HCT116 (cell line): ENCODE measurements around the gene DDN. TPM values are rescaled to one million over a fixed set of nuclear protein-coding genes. Genes with fewer than 3 reads are reported as not detected.

Experiments used
- ATAC-seq: fragments of 200-7000 bp; cut with Tn5 transposase; 2 replicates; pipeline ENCODE4 v1.9.1; 2020; ENCODE audit warnings: mild to moderate bottlenecking, moderate library complexity
- BruUV-seq: library from RNA; stranded (reverse); fragments of 400-500 nt; replicated peaks from 2 replicates; lab custom pipeline; 2021; lab: Mats Ljungman, UMichigan
- CTCF ChIA-PET: fragments of 300-600 bp; sonication (Branson Sonifier 250); formaldehyde crosslinking; loops from one replicate; lab custom pipeline; 2021; ENCODE audit warnings: antibody characterized with exemption; lab: Charles Lee
- POLR2A ChIA-PET: fragments of 300-600, 350-600 bp; sonication (Branson Sonifier 250); formaldehyde crosslinking; loops from one replicate; lab custom pipeline; 2021; ENCODE audit warnings: antibody characterized with exemption; lab: Charles Lee
- RAD21 ChIA-PET, 2 experiments: fragments of 300-600 bp; sonication (Branson Sonifier 250); formaldehyde crosslinking; loops; one replicate each; lab custom pipeline; 2023; ENCODE audit warnings: low total read pairs in 2 of 2; ENCODE audit not compliant: uncharacterized antibody in 2 of 2, unreplicated experiment in 2 of 2, low non-redundant PET in 1 of 2; lab: Charles Lee
- DNase-seq: peaks from one replicate; pipeline ENCODE4 v3.0.0-alpha.2; 2010; ENCODE audit warnings: low read depth, low spot score
- H2AFZ ChIP-seq: fragments of 200-600 bp; shearing (Covaris generic), sonication (generic); 2 replicates; pipeline ENCODE4 v1.6.1; 2017; ENCODE audit warnings: low read depth, mixed run types, mixed read lengths, antibody characterized with exemption, low read length; ENCODE audit not compliant: poor library complexity, severe bottlenecking
- H3K27ac ChIP-seq: 2 replicates; pipeline ENCODE4 v1.5.1; 2012; ENCODE audit warnings: low read depth, low read length
- H3K27me3 ChIP-seq: fragments of 200-600 bp; sonication (generic); 2 replicates; pipeline ENCODE4 v1.6.1; 2016; ENCODE audit warnings: mixed run types, low read length, mixed read lengths; ENCODE audit not compliant: insufficient read depth
- H3K36me3 ChIP-seq, 2 experiments: fragments of 200-500 bp in 1 of 2; fragments of 200-600 bp in 1 of 2; sonication (Bioruptor generic) in 1 of 2; sonication (generic) in 1 of 2; 2 replicates each; pipeline versions ENCODE4 v1.5.1 to v1.6.1; 2014 to 2016; ENCODE audit warnings: low read length in 2 of 2, inconsistent platforms in 1 of 2, mixed read lengths in 1 of 2, mixed run types in 1 of 2; ENCODE audit not compliant: insufficient read depth in 2 of 2, control insufficient read depth in 1 of 2
- H3K4me1 ChIP-seq, 2 experiments: fragments of 200-600 bp in 1 of 2; sonication (generic) in 1 of 2; 2 replicates each; pipeline versions ENCODE4 v1.5.1 to v1.6.1; 2012 to 2017; ENCODE audit warnings: low read length in 2 of 2, inconsistent platforms in 1 of 2, mild to moderate bottlenecking in 1 of 2, mixed read lengths in 1 of 2, mixed run types in 1 of 2, moderate library complexity in 1 of 2; ENCODE audit not compliant: insufficient read depth in 2 of 2, control insufficient read depth in 1 of 2
- H3K4me2 ChIP-seq: fragments of 200-600 bp; sonication (generic); 2 replicates; pipeline ENCODE4 v1.6.1; 2017; ENCODE audit warnings: mixed run types, low read length, mixed read lengths
- H3K4me3 ChIP-seq, 2 experiments: fragments of 200-600 bp in 1 of 2; sonication (generic) in 1 of 2; replicated peaks in 1 of 2; 2 replicates each; pipeline ENCODE4 v1.5.1; 2011 to 2016; ENCODE audit warnings: low read length in 2 of 2, control low read depth in 1 of 2, low read depth in 1 of 2, mild to moderate bottlenecking in 1 of 2, mixed read lengths in 1 of 2, mixed run types in 1 of 2
- H3K79me2 ChIP-seq: fragments of 200-600 bp; sonication (generic); 2 replicates; pipeline ENCODE4 v1.6.1; 2017; ENCODE audit warnings: mild to moderate bottlenecking, mixed run types, low read length, moderate library complexity, mixed read lengths; ENCODE audit not compliant: insufficient read depth
- H3K9ac ChIP-seq: fragments of 200-600 bp; sonication (generic); 2 replicates; pipeline ENCODE4 v1.6.1; 2016; ENCODE audit warnings: low read length, mixed read lengths
- H3K9me2 ChIP-seq: fragments of 200-600 bp; sonication (generic), shearing (Covaris generic); 2 replicates; pipeline ENCODE4 v1.6.1; 2017; ENCODE audit warnings: mixed run types, mild to moderate bottlenecking, moderate library complexity; ENCODE audit not compliant: insufficient read depth
- H3K9me3 ChIP-seq, 2 experiments: fragments of 200-500 bp in 1 of 2; fragments of 200-600 bp in 1 of 2; sonication (Bioruptor generic) in 1 of 2; sonication (generic) in 1 of 2; 2 replicates each; pipeline ENCODE4 v1.6.1; 2014 to 2017; ENCODE audit warnings: low read length in 2 of 2, mixed read lengths in 2 of 2, inconsistent platforms in 1 of 2, low read depth in 1 of 2, mild to moderate bottlenecking in 1 of 2, mixed run types in 1 of 2, moderate library complexity in 1 of 2; ENCODE audit not compliant: control insufficient read depth in 1 of 2, insufficient read depth in 1 of 2
- H4K20me1 ChIP-seq: fragments of 200-600 bp; sonication (generic), shearing (Covaris generic); 2 replicates; pipeline ENCODE4 v1.6.1; 2017; ENCODE audit warnings: mixed run types, mild to moderate bottlenecking, moderate library complexity; ENCODE audit not compliant: insufficient read depth
- CEBPB ChIP-seq: IDR thresholded peaks from 2 replicates; pipeline ENCODE4 v1.6.1; 2012; ENCODE audit warnings: low read depth
- CTCF ChIP-seq, 3 experiments: fragments of 200-600 bp in 1 of 3; sonication (generic) in 1 of 3; IDR thresholded peaks in 2 of 3; conservative IDR thresholded peaks in 1 of 3; 2 replicates each; pipeline ENCODE4 v1.5.1; 2012 to 2017; ENCODE audit warnings: low read depth in 2 of 3, low read length in 2 of 3, antibody characterized with exemption in 1 of 3, borderline replicate concordance in 1 of 3, control low read depth in 1 of 3, mild to moderate bottlenecking in 1 of 3, mixed read lengths in 1 of 3, mixed run types in 1 of 3, moderate library complexity in 1 of 3; ENCODE audit not compliant: insufficient read depth in 1 of 3
- EGR1 ChIP-seq: IDR thresholded peaks from 2 replicates; pipeline ENCODE4 v1.6.1; 2012; ENCODE audit warnings: low read depth
- EZH2 ChIP-seq: fragments of 200-600 bp; sonication (generic); IDR thresholded peaks from 2 replicates; pipeline ENCODE4 v1.6.1; 2017; ENCODE audit warnings: antibody characterized with exemption, mixed run types
- EZH2phosphoT487 ChIP-seq: fragments of 200-600 bp; IDR thresholded peaks from 2 replicates; pipeline ENCODE4 v1.6.1; 2018; ENCODE audit warnings: antibody characterized with exemption, borderline replicate concordance
- MAX ChIP-seq: IDR thresholded peaks from 2 replicates; pipeline ENCODE4 v1.6.1; 2012
- POLR2A ChIP-seq: IDR thresholded peaks from 2 replicates; pipeline ENCODE4 v1.7.0; 2011; ENCODE audit warnings: borderline replicate concordance; ENCODE audit not compliant: insufficient read depth, insufficient read length; ENCODE audit errors: extremely low read depth
- POLR2AphosphoS5 ChIP-seq: IDR thresholded peaks from 2 replicates; pipeline ENCODE4 v1.6.1; 2011; ENCODE audit warnings: mild to moderate bottlenecking, low read depth, low read length, moderate library complexity
- RAD21 ChIP-seq: IDR thresholded peaks from 2 replicates; pipeline ENCODE4 v1.6.1; 2012; ENCODE audit warnings: low read depth, mild to moderate bottlenecking
- REST ChIP-seq: IDR thresholded peaks from 2 replicates; pipeline ENCODE4 v1.6.1; 2012; ENCODE audit warnings: low read depth
- SP1 ChIP-seq: IDR thresholded peaks from 2 replicates; pipeline ENCODE4 v1.6.1; 2012; ENCODE audit warnings: low read depth
- ZFX ChIP-seq: fragments of 450-650 bp; IDR thresholded peaks from 2 replicates; pipeline ENCODE4 v1.6.1; 2017
- intact Hi-C: fragments of 100-400 bp; cut with micrococcal nuclease; formaldehyde crosslinking; loops from 2 replicates; pipeline ENCODE4 v1.10.0; 2022
- total RNA-seq: library from RNA; stranded (reverse); gene quantifications from one replicate; pipeline ENCODE4 v1.2.1, GENCODE V29; 2021; ENCODE audit not compliant: unreplicated experiment
- TF ChIP-seq, protein P1 (sequence below): IDR thresholded peaks from 2 replicates; pipeline ENCODE4 v1.6.1; 2011; ENCODE audit warnings: mild to moderate bottlenecking, low read length, moderate library complexity; ENCODE audit not compliant: insufficient replicate concordance; ENCODE audit errors: extremely low read depth
- TF ChIP-seq, protein P2 (sequence below): IDR thresholded peaks from 2 replicates; pipeline ENCODE4 v1.6.1; 2012

Gene DDN
- total RNA-seq, 1 experiment from 2014 or later: 8.1 TPM

DNA sequence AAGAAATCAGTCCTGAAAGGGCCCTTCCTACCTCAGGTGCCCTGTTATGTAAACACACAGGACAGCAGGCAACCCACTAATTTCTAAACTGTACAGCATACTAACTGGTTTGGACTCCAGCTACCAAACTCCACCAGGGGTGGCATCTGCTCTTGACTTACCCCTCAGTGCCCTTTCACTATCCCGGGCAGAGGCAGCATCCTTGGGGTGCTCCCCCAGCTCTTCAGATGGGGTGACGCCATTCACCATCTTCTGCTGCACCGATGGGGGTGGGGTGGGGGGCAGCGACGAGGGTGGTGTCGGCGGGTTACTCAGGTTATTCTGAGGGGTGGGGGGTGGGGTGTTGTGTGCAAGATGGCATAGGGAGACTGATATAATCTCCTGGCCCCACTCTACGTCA is 30.9 kb upstream of the DDN start:
- Histone ChIP-seq H3K9me2 (no peaks in the 10 kb centered on the region), H3K4me1 (no peaks in the 10 kb centered on the region), H2AFZ (no peak overlapping the region), H3K27ac (no peak overlapping the region), H3K4me2 (no peak overlapping the region), H3K36me3 (peaks cover 38 to 73% of the 10 kb centered on the region in 2 experiments), H4K20me1 (no peaks in the 10 kb centered on the region), H3K79me2 (peaks cover 11% of the 10 kb centered on the region; the same call in 1 of the 2 replicates), H3K9me3 (no peaks in the 10 kb centered on the region), H3K27me3 (no peaks in the 10 kb centered on the region), H3K4me3 (no peak overlapping the region), H3K9ac (no peak overlapping the region)
- POLR2A ChIA-PET: interaction anchor here (1.2 kb wide), 2 partner anchors 11 to 101 kb away, joined by 3 read pairs; partner anchors contain the start of gene TUBA1B
- CTCF ChIA-PET: interaction anchor here (2.2 kb wide), 1 partner anchor 11 kb away, joined by 6 read pairs; no protein-coding TSS in a partner anchor
- RAD21 ChIA-PET: no interaction called here
- intact Hi-C loops: no loop called here
- no TSS peak for BruUV-seq
- ATAC-seq (no peak), DNase-seq (no peak)
- TF ChIP-seq, protein P1, sequence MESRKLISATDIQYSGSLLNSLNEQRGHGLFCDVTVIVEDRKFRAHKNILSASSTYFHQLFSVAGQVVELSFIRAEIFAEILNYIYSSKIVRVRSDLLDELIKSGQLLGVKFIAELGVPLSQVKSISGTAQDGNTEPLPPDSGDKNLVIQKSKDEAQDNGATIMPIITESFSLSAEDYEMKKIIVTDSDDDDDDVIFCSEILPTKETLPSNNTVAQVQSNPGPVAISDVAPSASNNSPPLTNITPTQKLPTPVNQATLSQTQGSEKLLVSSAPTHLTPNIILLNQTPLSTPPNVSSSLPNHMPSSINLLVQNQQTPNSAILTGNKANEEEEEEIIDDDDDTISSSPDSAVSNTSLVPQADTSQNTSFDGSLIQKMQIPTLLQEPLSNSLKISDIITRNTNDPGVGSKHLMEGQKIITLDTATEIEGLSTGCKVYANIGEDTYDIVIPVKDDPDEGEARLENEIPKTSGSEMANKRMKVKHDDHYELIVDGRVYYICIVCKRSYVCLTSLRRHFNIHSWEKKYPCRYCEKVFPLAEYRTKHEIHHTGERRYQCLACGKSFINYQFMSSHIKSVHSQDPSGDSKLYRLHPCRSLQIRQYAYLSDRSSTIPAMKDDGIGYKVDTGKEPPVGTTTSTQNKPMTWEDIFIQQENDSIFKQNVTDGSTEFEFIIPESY: no peak
- TF ChIP-seq CEBPB (no peak), SP1 (no peak), CTCF (IDR thresholded peaks at IDR 0.05 in 2 of 3, conservative IDR thresholded peaks at IDR 0.05 in 1 of 3; ENCODE audit: borderline replicate concordance in 1 of 3, insufficient read depth in 1 of 3, low read depth in 2 of 3, low read length in 2 of 3) (no peak), EGR1 (no peak), RAD21 (no peak), EZH2 (no peak), MAX (no peak), POLR2A (no peak), REST (no peak), ZFX (no peak), POLR2AphosphoS5 (no peak), EZH2phosphoT487 (no peak)
- TF ChIP-seq, protein P2, sequence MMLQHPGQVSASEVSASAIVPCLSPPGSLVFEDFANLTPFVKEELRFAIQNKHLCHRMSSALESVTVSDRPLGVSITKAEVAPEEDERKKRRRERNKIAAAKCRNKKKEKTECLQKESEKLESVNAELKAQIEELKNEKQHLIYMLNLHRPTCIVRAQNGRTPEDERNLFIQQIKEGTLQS: no peak
